Peyer's patch (tissue), 4 donors: ENCODE data around the gene PRR27. TPM values are rescaled to one million over a fixed set of nuclear protein-coding genes. Genes with fewer than 3 reads are reported as not detected.
"Not testable (repeated sequence)": the region's sequence is repeated elsewhere in the genome, so short reads cannot be mapped to it uniquely, and the experiment has no call there.

Experiments used
- DNase-seq, 3 donors: peaks; one replicate each; pipeline ENCODE4 v3.0.0-alpha.2; 2017 to 2019
- H3K27ac ChIP-seq, 4 donors: fragments of 200-600 bp; sonication (generic); one replicate each; pipeline ENCODE4 v1.5.1; 2016 to 2019
- H3K27me3 ChIP-seq, 2 donors: fragments of 200-600 bp; sonication (generic); one replicate each; pipeline ENCODE4 v1.5.1; 2019
- H3K36me3 ChIP-seq, 3 donors: fragments of 200-600 bp; sonication (generic); one replicate each; pipeline ENCODE4 v1.5.1; 2016 to 2019
- H3K4me1 ChIP-seq, 4 donors: fragments of 200-600 bp; sonication (generic); one replicate each; pipeline ENCODE4 v1.5.1; 2016 to 2019
- H3K4me3 ChIP-seq, 4 donors: fragments of 200-600 bp; sonication (generic); 1 replicate in 3 of 4; 2 replicates in 1 of 4; pipeline ENCODE4 v1.5.1; 2016 to 2019; ENCODE audit warnings: mild to moderate bottlenecking in 1 of 4
- H3K9me3 ChIP-seq, 4 donors: fragments of 200-600 bp; sonication (generic); one replicate each; pipeline ENCODE4 v1.5.1; 2016 to 2019; ENCODE audit warnings: mild to moderate bottlenecking in 1 of 4
- CTCF ChIP-seq, 6 experiments: fragments of 450-650 bp in 4 of 6; fragments of 200-600 bp in 2 of 6; sonication (generic) in 1 of 6; IDR thresholded peaks; one replicate each; pipeline ENCODE4 v1.5.1; 2017 to 2019; ENCODE audit warnings: antibody characterized with exemption in 6 of 6, mild to moderate bottlenecking in 3 of 6, moderate library complexity in 1 of 6
- POLR2A ChIP-seq, 2 donors: fragments of 450-650 bp; IDR thresholded peaks; one replicate each; pipeline ENCODE4 v1.5.1; 2017; ENCODE audit warnings: antibody characterized with exemption in 2 of 2, mild to moderate bottlenecking in 2 of 2, moderate library complexity in 2 of 2
- total RNA-seq, 4 donors: library from RNA; depleted of rRNA; stranded (reverse); fragments of >200 nt; gene quantifications; one replicate each; pipeline ENCODE4 v1.1.0, GENCODE V29; 2016

Gene PRR27
- total RNA-seq, 4 donors from 2014 or later: not detected

- Histone ChIP-seq H3K4me3 (no peak overlapping the region), H3K36me3 (no peaks in the 10 kb centered on the region), H3K4me1 (no peaks in the 10 kb centered on the region), H3K27me3 (no peaks in the 10 kb centered on the region), H3K9me3 (no peaks in the 10 kb centered on the region), H3K27ac (no peak overlapping the region)
- no peak for DNase-seq
- TF ChIP-seq CTCF (IDR thresholded peaks at IDR 0.05) (no peak), POLR2A (IDR thresholded peaks at IDR 0.05) (no peak)
Measured at GRCh38 chr4:70197842-70198241, 43.8 kb downstream of the PRR27 start.

GRCh38 chr4:70203601-70204000 is 49.6 kb downstream of the PRR27 start:
- Histone ChIP-seq H3K4me3 (no peak overlapping the region), H3K9me3 (no peaks in the 10 kb centered on the region), H3K4me1 (no peaks in the 10 kb centered on the region), H3K27ac (no peak overlapping the region), H3K27me3 (no peaks in the 10 kb centered on the region), H3K36me3 (no peaks in the 10 kb centered on the region)
- no peak for DNase-seq
- TF ChIP-seq POLR2A (IDR thresholded peaks at IDR 0.05) (no peak), CTCF (IDR thresholded peaks at IDR 0.05) (no peak)

GRCh38 chr4:70212752-70213151 is 58.7 kb downstream of the PRR27 start:
- not testable (repeated sequence) for H3K4me1 ChIP-seq, H3K27ac ChIP-seq, H3K36me3 ChIP-seq, H3K4me3 ChIP-seq, H3K9me3 ChIP-seq, H3K27me3 ChIP-seq
- DNase-seq: peak in 1 of 3 donors; percentile 16

Other genes starting within 250 kb of the PRR27 start
- not detected for gene CSN1S1, start 223.2 kb upstream of the PRR27 start, total RNA-seq
- not detected for gene CSN2, start 188.5 kb upstream of the PRR27 start, total RNA-seq
- gene STATH, start 158.3 kb upstream of the PRR27 start, total RNA-seq: not detected
- gene HTN3, start 125.8 kb upstream of the PRR27 start, total RNA-seq: not detected
- gene HTN1, start 103.8 kb upstream of the PRR27 start, total RNA-seq: not detected
- not detected for gene ODAM, start 41.5 kb downstream of the PRR27 start, total RNA-seq
- gene FDCSP, start 71.9 kb downstream of the PRR27 start, total RNA-seq: 10 to 100 TPM in 1 of 4 donors, 1 to 10 TPM in 1, not detected in 2; 2.4 to 36.3 TPM
- gene CSN3, start 88.4 kb downstream of the PRR27 start, total RNA-seq: not detected
- gene CABS1, start 180.7 kb downstream of the PRR27 start, total RNA-seq: not detected
- not detected for gene SMR3A, start 206.5 kb downstream of the PRR27 start, total RNA-seq
- gene SMR3B, start 228.9 kb downstream of the PRR27 start, total RNA-seq: not detected
- not detected for gene OPRPN, start 243.7 kb downstream of the PRR27 start, total RNA-seq